ENCODE measurements around the gene UCP1. TPM values are rescaled to one million over a fixed set of nuclear protein-coding genes. Genes with fewer than 3 reads are reported as not detected.

The UCP1 gene
- total RNA-seq, result 0.23 TPM

GRCh38 chr4:140568507-140569306 lies at the start of gene UCP1:
UCP1 (minus strand) TSS chr4:140568961; CDS start chr4:140568729, 232 bp downstream.

GRCh38 chr4:140523857-140524742 lies 44.7 kb downstream of the UCP1 start, which contains the start of gene ELMOD2:
ELMOD2 (plus strand) TSS chr4:140524168; CDS start chr4:140525429, 1,261 bp downstream.

Small RNA genes lying within 50 kb of the gene (small RNA-seq; reads per million reads assigned to genes)
- gene AC108019.1, result not detected
- not detected for gene RN7SL152P

Other genes starting within 250 kb of the UCP1 start
- gene SCOC, start 195.3 kb downstream of the UCP1 start, total RNA-seq, result 235 TPM
- 10.8 TPM for gene CLGN, start 141.3 kb downstream of the UCP1 start, total RNA-seq
- under 0.01 TPM for gene MGAT4D, start 70.7 kb downstream of the UCP1 start, total RNA-seq
- gene ELMOD2, start 44.8 kb downstream of the UCP1 start, total RNA-seq, result 58.6 TPM
- gene TBC1D9, start 187.4 kb upstream of the UCP1 start, total RNA-seq, result 112 TPM

Measured in diencephalon (tissue), 1 donor.